ENCODE measurements around the gene MYCN.
"Not testable (repeated sequence)": the region's sequence is repeated elsewhere in the genome, so short reads cannot be mapped to it uniquely, and the experiment has no call there.

Gene MYCN

GRCh38 chr2:15939854-15940660 lies at the start of gene MYCN:
TSS of gene MYCN (plus strand) at chr2:15940550. CDS start at chr2:15942065, 1,515 bp downstream.
- DNase-seq: peak; percentile 8

GRCh38 chr2:15890936-15891905 lies 49.1 kb upstream of the MYCN start:
- DNase-seq: no peak

- DNase-seq: no peak
These were observed 48.0 kb upstream of the MYCN start for GRCh38 chr2:15892151-15892880.

- DNase-seq: no peak
These were observed 47.3 kb upstream of the MYCN start for GRCh38 chr2:15893085-15893484.

- DNase-seq: no peak
These were observed 46.5 kb upstream of the MYCN start for GRCh38 chr2:15893689-15894480.

- no peak for DNase-seq
These were observed 45.7 kb upstream of the MYCN start for GRCh38 chr2:15894481-15895144.

GRCh38 chr2:15895615-15896469 lies 44.5 kb upstream of the MYCN start:
- DNase-seq: no peak

GRCh38 chr2:15896859-15897258 lies 43.5 kb upstream of the MYCN start:
- no peak for DNase-seq

GRCh38 chr2:15897431-15898098 lies 42.8 kb upstream of the MYCN start:
- DNase-seq: no peak

GRCh38 chr2:15899327-15899612 lies 41.1 kb upstream of the MYCN start:
- no peak for DNase-seq

GRCh38 chr2:15899751-15900493 lies 40.4 kb upstream of the MYCN start:
- DNase-seq: no peak

GRCh38 chr2:15901095-15901807 lies 39.1 kb upstream of the MYCN start:
- no peak for DNase-seq

- DNase-seq: no peak
These were observed 38.6 kb upstream of the MYCN start for GRCh38 chr2:15901808-15902130.

- DNase-seq: not testable (repeated sequence)
These were observed 36.4 kb upstream of the MYCN start for GRCh38 chr2:15903910-15904309.

GRCh38 chr2:15905267-15905645 lies 35.1 kb upstream of the MYCN start:
- DNase-seq: no peak

GRCh38 chr2:15905986-15906491 lies 34.3 kb upstream of the MYCN start:
- no peak for DNase-seq

GRCh38 chr2:15906778-15907177 lies 33.6 kb upstream of the MYCN start:
- DNase-seq: no peak

GRCh38 chr2:15907461-15908324 lies 32.7 kb upstream of the MYCN start:
- DNase-seq: no peak

All from MV-4-11 (cell line).